ENCODE data around the gene TMC8.
A peak's percentile ranks its signal among the peaks of the same experiment; 100 is the strongest.

The TMC8 gene

GRCh38 chr17:78183916-78184315, 53.3 kb downstream of the TMC8 start:
- DNase-seq: no peak

- DNase-seq: no peak
Measured at GRCh38 chr17:78184351-78184750, 53.8 kb downstream of the TMC8 start.

DNA sequence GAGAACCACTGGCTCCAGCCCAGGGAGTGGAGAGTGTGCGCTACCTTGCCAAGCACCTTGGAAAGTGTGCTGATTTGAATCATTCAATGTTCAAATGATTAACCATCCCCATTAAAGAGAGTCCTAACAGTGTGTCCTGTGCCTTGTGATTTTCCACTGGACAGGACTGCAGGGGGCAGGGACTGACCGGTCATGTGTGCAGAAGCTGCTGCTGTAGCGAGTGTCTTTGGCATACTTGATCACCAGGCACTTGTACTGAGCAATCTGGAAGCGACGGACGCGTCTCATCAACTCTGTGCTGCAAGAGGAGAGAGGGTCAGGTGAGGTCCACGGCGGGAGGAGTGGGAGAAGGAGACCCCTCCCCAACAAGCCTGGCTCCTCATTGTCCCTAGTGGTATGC, 54.3 kb downstream of the TMC8 start:
- DNase-seq: no peak

DNA sequence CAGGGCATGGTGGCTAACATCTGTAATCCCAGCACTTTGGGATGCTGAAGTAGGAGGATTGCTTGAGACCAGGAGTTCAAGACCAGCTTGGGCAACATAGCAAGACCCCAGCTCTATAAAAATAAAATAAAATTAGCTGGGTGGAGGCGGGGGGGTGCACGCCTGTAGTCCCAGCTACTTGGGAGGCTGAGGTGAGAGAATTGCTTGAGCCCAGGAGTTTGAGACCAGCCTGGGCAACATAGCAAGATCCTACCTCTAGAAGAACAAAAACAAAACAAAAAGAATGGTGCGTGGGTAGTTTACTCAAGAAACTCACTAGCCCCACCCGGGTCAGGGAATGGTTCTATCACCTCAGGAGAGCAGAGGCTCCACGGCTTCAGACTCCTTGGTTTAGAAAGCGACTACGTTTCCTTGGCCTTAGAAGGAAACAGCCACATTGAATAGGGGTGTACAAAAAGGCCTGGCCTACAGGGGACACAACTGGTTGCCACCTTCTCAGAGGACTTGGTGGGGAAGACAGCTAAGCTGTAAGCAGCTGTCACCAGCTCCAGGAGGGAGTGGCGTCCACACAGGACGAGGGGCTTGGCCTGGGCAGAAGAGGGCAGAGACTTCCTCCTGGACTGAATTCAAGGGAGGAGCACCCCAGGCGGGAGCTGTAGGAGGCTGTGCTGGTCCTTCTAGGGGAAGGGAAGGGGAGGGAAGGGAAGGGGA, 55.6 kb downstream of the TMC8 start:
- peak; percentile 63 to 78 for DNase-seq

GRCh38 chr17:78186692-78187595, 56.4 kb downstream of the TMC8 start, which contains the start of the genes AFMID and TK1:
TSS of gene AFMID (plus strand) at chr17:78187362. CDS start at chr17:78187371, 9 bp downstream.
TSS of gene TK1 (minus strand) at chr17:78187052. CDS start at chr17:78186994, 58 bp downstream.
- DNase-seq: peak; percentile 98 to 99

Measured in Kasumi-1 (cell line).